ENCODE measurements around the gene FLVCR2.

GRCh38 chr14:75615200-75615599, 36.8 kb downstream of the FLVCR2 start:
- TF ChIP-seq, protein P1, sequence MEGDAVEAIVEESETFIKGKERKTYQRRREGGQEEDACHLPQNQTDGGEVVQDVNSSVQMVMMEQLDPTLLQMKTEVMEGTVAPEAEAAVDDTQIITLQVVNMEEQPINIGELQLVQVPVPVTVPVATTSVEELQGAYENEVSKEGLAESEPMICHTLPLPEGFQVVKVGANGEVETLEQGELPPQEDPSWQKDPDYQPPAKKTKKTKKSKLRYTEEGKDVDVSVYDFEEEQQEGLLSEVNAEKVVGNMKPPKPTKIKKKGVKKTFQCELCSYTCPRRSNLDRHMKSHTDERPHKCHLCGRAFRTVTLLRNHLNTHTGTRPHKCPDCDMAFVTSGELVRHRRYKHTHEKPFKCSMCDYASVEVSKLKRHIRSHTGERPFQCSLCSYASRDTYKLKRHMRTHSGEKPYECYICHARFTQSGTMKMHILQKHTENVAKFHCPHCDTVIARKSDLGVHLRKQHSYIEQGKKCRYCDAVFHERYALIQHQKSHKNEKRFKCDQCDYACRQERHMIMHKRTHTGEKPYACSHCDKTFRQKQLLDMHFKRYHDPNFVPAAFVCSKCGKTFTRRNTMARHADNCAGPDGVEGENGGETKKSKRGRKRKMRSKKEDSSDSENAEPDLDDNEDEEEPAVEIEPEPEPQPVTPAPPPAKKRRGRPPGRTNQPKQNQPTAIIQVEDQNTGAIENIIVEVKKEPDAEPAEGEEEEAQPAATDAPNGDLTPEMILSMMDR (IDR thresholded peaks at IDR 0.05) = no peak
- no peak for TF ChIP-seq POLR2A (IDR thresholded peaks at IDR 0.05)
